Measurements from ENCODE around the gene ABCF2.

- no peak for TF ChIP-seq EZH2 (optimal IDR thresholded peaks at IDR 0.05; ENCODE audit: low read depth, low read length)
- no peak for TF ChIP-seq CTCF (IDR thresholded peaks at IDR 0.05; ENCODE audit: low read length)
- TF ChIP-seq EZH2phosphoT487 (IDR thresholded peaks at IDR 0.05; ENCODE audit: low read length) = no peak
Measured at GRCh38 chr7:151246851-151247580, 20.0 kb upstream of the ABCF2 start.
